GM21825 (cell line): ENCODE results near the gene SNPH.

Experiments
- ATAC-seq: cut with Tn5 transposase; IDR thresholded peaks from one replicate; pipeline ENCODE4 v1.9.1; 2021; ENCODE audit warnings: mild to moderate bottlenecking, moderate library complexity; ENCODE audit not compliant: unreplicated experiment

The SNPH gene

GRCh38 chr20:1286267-1287024 lies 20.4 kb downstream of the SNPH start:
- ATAC-seq: no peak

- no peak for ATAC-seq
Measured at GRCh38 chr20:1287306-1287705, 21.2 kb downstream of the SNPH start.

GRCh38 chr20:1287787-1288569 lies 21.9 kb downstream of the SNPH start:
- no peak for ATAC-seq

GRCh38 chr20:1291191-1291741 lies 25.2 kb downstream of the SNPH start:
- ATAC-seq: no peak

- no peak for ATAC-seq
Measured at GRCh38 chr20:1292620-1293019, 26.5 kb downstream of the SNPH start.

GRCh38 chr20:1293641-1294379 lies 27.7 kb downstream of the SNPH start:
- ATAC-seq: no peak

- ATAC-seq: no peak
Measured at GRCh38 chr20:1294497-1294896, 28.4 kb downstream of the SNPH start.

- no peak for ATAC-seq
Measured at GRCh38 chr20:1295276-1295930, 29.3 kb downstream of the SNPH start.

- ATAC-seq: no peak
Measured at GRCh38 chr20:1296117-1296610, 30.1 kb downstream of the SNPH start.

- no peak for ATAC-seq
Measured at GRCh38 chr20:1296922-1297321, 30.8 kb downstream of the SNPH start.

- no peak for ATAC-seq
Measured at GRCh38 chr20:1297486-1297885, 31.4 kb downstream of the SNPH start.

GRCh38 chr20:1298166-1298565 lies 32.1 kb downstream of the SNPH start:
- ATAC-seq: no peak

- ATAC-seq: no peak
Measured at GRCh38 chr20:1298888-1299511, 32.9 kb downstream of the SNPH start.

GRCh38 chr20:1299522-1299921 lies 33.4 kb downstream of the SNPH start:
- ATAC-seq: no peak

- ATAC-seq: no peak
Measured at GRCh38 chr20:1300083-1300840, 34.2 kb downstream of the SNPH start.

- ATAC-seq: no peak
Measured at GRCh38 chr20:1301031-1301529, 35.0 kb downstream of the SNPH start.

GRCh38 chr20:1302685-1303541 lies 36.8 kb downstream of the SNPH start:
- no peak for ATAC-seq
